ENCODE results near the gene PLA2G4F. TPM values are rescaled to one million over a fixed set of nuclear protein-coding genes. Genes with fewer than 3 reads are reported as not detected.

Gene PLA2G4F
- total RNA-seq, 2 donors from 2014 or later: 1.6 to 2.0 TPM

DNA sequence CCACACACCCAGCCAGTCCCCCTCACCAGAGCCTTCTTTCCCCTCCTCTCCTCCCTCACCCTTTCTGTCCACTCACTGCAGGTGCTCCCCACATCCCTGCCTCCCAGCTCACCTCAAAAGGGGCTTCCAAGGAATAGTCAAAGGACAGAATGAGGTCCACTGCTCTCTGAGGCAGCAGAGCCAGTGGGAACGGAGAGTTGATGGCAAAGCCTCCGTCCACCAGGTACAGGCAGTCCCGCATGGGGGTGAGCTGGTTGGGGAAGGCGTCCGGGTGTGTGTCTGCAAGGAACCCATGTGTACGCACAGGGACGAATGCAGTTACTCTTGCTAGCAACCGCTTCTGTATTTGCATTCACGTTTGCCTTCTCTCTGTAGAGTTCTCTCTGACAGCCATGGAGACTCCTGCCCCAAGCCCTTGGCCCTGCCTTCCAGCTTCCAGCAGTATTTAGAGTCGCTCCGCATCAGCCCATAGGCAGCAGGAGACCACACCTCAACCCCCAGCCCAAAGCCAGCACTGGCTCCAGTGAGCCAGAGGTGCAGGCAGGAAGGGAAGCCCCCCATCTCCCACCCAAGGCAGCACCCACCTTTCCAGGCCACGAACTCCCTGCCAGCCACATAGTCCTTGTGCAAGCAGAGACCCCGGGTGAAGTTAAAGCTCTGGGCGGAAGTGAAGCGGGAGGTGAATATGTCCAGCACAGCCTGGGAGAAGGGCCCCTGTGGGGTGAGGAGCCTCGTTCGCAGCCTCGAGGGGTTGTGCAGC is 12.4 kb downstream of the PLA2G4F start:
- Histone ChIP-seq H3K4me3 (no peak overlapping the region), H3K27ac (no peak overlapping the region), H3K9me3 (no peaks in the 10 kb centered on the region), H3K36me3 (replicated peaks in 1 of 2; ENCODE audit: insufficient read depth in 1 of 2, low read depth in 2 of 2) (no peaks in the 10 kb centered on the region), H3K4me1 (no peaks in the 10 kb centered on the region), H3K27me3 (no peaks in the 10 kb centered on the region)
- TF ChIP-seq POLR2A (IDR thresholded peaks at IDR 0.05): no peak
- TF ChIP-seq, protein P1, sequence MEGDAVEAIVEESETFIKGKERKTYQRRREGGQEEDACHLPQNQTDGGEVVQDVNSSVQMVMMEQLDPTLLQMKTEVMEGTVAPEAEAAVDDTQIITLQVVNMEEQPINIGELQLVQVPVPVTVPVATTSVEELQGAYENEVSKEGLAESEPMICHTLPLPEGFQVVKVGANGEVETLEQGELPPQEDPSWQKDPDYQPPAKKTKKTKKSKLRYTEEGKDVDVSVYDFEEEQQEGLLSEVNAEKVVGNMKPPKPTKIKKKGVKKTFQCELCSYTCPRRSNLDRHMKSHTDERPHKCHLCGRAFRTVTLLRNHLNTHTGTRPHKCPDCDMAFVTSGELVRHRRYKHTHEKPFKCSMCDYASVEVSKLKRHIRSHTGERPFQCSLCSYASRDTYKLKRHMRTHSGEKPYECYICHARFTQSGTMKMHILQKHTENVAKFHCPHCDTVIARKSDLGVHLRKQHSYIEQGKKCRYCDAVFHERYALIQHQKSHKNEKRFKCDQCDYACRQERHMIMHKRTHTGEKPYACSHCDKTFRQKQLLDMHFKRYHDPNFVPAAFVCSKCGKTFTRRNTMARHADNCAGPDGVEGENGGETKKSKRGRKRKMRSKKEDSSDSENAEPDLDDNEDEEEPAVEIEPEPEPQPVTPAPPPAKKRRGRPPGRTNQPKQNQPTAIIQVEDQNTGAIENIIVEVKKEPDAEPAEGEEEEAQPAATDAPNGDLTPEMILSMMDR (IDR thresholded peaks at IDR 0.05): no peak
- WGBS, 2 donors: 79 to 81% methylated on average over 14 to 18 of the region's 18 CpGs
- ATAC-seq (no peak), DNase-seq (no peak)
- intact Hi-C loops (cut with DNase I): loop anchor here (10.0 kb wide), 1 partner anchor 149 kb away; no protein-coding TSS in a partner anchor

DNA sequence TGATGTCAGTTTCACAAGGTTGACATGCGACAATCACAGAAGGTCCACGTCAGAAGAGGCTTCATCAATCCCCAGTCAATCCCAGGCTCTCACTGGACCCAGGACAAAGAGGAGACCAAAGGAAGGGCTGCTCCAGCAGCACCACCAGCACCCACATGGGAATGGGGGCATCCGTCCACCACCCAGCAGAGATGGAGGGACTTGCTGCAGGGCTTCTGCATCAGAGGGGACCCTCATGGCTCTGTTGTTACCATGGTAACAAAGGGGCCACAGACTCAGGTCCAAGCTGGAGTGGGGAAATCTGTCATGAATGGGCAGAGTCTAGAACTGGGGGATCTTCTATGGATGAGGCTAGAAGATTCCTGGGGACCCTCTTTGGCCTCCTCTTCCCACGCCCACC is 13.1 kb downstream of the PLA2G4F start:
- no peak for DNase-seq

DNA sequence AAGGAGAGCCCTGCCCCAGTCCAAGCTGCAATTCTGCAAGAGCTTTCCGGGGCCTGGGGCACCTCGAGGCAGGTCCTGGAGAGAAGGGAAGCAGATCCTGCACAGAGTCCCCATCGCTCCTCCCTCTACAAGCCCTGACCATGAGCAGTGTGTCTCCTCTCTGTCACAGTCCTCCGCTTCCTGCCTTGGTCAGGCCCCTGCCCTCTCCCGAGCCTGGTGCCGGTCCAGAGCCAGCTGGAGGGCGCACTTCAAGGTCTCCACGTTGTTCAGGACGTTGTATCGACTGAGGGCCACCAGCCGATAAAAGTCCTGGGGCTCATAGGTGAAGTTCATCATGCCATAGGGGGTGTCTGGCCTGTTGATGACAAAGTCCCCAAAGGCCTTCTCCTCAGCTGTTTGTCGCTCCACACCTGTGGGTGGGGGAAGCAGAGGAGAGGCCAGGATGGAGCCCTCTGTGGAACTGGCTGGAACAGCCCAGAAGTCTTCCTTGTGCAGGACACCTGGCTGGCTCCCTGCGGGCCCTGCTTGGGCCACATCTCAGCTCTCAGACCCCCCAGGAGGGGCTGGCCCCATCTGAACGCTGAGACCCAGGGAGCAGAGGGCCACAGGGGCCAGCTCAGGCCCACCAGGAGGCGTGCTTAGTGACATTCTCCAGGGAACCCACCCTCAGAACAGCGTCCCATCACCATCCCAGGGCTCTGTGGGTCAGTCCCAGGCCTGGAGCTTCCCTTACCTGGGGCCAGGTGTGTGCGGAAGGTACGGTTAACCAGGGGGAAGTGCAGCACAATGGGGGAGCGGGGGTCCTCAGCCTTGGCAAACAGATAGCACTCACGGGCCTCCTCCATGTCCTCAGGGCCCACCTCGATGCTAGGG is 14.4 kb downstream of the PLA2G4F start:
- Histone ChIP-seq H3K36me3 (replicated peaks in 1 of 2; ENCODE audit: insufficient read depth in 1 of 2, low read depth in 2 of 2) (no peaks in the 10 kb centered on the region), H3K4me1 (no peaks in the 10 kb centered on the region), H3K4me3 (no peak overlapping the region), H3K9me3 (no peaks in the 10 kb centered on the region), H3K27me3 (no peaks in the 10 kb centered on the region), H3K27ac (no peak overlapping the region)
- no peak for TF ChIP-seq POLR2A (IDR thresholded peaks at IDR 0.05)
- TF ChIP-seq, protein P1 (IDR thresholded peaks at IDR 0.05): no peak
- DNase-seq (no peak), ATAC-seq (no peak)
- intact Hi-C loops (cut with DNase I): loop anchor here (10.0 kb wide), 1 partner anchor 147 kb away; no protein-coding TSS in a partner anchor
- WGBS, 2 donors: 72 to 73% methylated on average over 10 to 20 of the region's 21 CpGs

More for the DNA sequence above, 13.1 kb downstream of the PLA2G4F start:
- Histone ChIP-seq H3K27ac (no peak overlapping the region), H3K27me3 (no peaks in the 10 kb centered on the region), H3K9me3 (no peaks in the 10 kb centered on the region), H3K4me1 (no peaks in the 10 kb centered on the region), H3K4me3 (no peak overlapping the region), H3K36me3 (replicated peaks in 1 of 2; ENCODE audit: insufficient read depth in 1 of 2, low read depth in 2 of 2) (no peaks in the 10 kb centered on the region)
- intact Hi-C loops (cut with DNase I): loop anchor here (10.0 kb wide), 1 partner anchor 149 kb away; no protein-coding TSS in a partner anchor
- WGBS, 2 donors: 74 to 81% methylated on average over 3 to 4 of the region's 4 CpGs
- TF ChIP-seq, protein P1 (IDR thresholded peaks at IDR 0.05): no peak
- no peak for ATAC-seq

DNA sequence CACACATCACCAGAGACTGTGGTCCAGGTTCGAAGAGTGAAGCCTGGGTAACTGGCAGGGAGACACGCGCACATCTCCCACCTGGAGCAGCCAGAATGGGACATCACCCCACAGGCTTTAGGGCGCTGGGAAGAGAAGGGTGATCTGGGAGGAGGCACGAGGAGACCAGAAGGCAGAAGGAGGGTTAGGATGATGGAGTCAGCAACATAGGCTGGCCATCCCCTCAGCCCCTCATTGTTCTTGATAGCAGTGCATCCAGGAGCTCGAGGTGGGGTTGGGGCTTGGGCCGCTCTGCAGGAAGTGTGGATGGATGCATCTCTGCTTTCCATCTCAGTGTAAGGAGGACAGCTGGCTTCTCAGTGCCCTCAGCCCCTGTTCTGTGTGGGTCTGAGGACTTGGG is 15.2 kb downstream of the PLA2G4F start:
- WGBS, 2 donors: 78 to 83% methylated on average over 7 of the region's 7 CpGs
- H3K27ac ChIP-seq: no peak overlapping the region
- no peaks in the 10 kb centered on the region for H3K4me1 ChIP-seq
- H3K27me3 ChIP-seq: no peaks in the 10 kb centered on the region
- TF ChIP-seq POLR2A (IDR thresholded peaks at IDR 0.05): no peak
- TF ChIP-seq, protein P1 (IDR thresholded peaks at IDR 0.05): no peak
- H3K36me3 ChIP-seq (replicated peaks in 1 of 2; ENCODE audit: insufficient read depth in 1 of 2, low read depth in 2 of 2): no peaks in the 10 kb centered on the region
- DNase-seq (no peak), ATAC-seq (no peak)
- intact Hi-C loops (cut with DNase I): loop anchor here (10.0 kb wide), 1 partner anchor 146 kb away; no protein-coding TSS in a partner anchor
- H3K4me3 ChIP-seq: no peak overlapping the region
- H3K9me3 ChIP-seq: no peaks in the 10 kb centered on the region

Measured in body of pancreas (tissue), 4 donors.